Right ventricle myocardium inferior (tissue), 1 donor: ENCODE results near the gene RAB30. TPM values are rescaled to one million over a fixed set of nuclear protein-coding genes. Genes with fewer than 3 reads are reported as not detected.
"Not testable (repeated sequence)": the region's sequence is repeated elsewhere in the genome, so short reads cannot be mapped to it uniquely, and the experiment has no call there.

ENCODE experiments used
- ATAC-seq: fragments of 200-7000 bp; cut with Tn5 transposase; one replicate; pipeline ENCODE4 v1.9.1; 2020; ENCODE audit warnings: mild to moderate bottlenecking, moderate library complexity
- DNase-seq: peaks from one replicate; pipeline ENCODE4 v3.0.0; 2021; ENCODE audit errors: missing footprints
- intact Hi-C: fragments of 100-400 bp; cut with DNase I; formaldehyde crosslinking; loops from one replicate; pipeline ENCODE4 v1.11.0; 2022
- total RNA-seq: library from RNA; stranded (reverse); fragmentation: NEBNext Ultra II Directional; extraction: Animal tissue kit (Norgen Biotek cat#: 25700); gene quantifications from one replicate; pipeline ENCODE4 v1.2.1, GENCODE V29; 2021
- donor health status: DM: no; HTN: yes; CAD: no; lungs with severe emphysema.

The RAB30 gene
- total RNA-seq, 1 donor from 2014 or later: 28.2 TPM

DNA sequence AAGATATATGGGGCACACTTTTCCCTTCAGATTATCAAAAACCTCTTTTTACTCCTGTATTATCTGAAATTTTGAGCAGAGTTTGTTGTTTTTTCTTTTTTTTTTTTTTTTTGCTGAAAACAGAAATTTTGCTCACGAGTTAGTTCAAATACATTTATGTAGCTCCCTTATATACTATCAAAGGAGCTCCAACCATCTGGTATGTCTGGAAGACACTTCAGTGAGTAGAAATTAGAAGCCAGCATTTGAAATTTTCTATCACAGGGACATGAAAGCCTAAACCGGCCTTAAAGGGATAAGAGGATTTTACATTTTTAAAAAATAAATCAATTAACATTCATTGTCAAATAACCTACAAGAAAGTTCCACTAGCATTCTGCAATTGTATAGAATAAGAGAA, 96.8 kb downstream of the RAB30 start:
- intact Hi-C loops: no loop called here
- DNase-seq (no peak), ATAC-seq (no peak)

- ATAC-seq: no peak
- intact Hi-C loops: no loop called here
- DNase-seq: no peak
These were observed 97.6 kb downstream of the RAB30 start for GRCh38 chr11:82974135-82974534.

DNA sequence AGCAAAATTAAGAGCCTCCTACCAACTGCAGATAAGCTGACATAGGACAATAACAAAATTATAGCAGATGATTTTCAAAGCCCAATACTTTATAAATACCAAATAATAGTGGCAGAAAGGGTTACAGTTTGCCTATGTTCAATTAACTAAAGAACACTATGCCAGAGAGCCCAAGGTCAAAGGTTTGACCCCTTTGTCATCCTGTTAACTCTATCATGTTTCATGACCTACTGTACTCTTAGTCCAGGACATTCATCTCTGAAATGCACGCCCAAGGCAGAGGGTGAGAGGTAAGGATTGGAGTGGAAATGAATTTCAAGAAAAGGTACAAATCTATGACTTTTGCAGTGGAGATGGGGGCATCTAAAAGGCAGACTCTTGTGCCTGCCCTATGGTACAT, 99.6 kb downstream of the RAB30 start:
- DNase-seq: no peak
- intact Hi-C loops: no loop called here
- no peak for ATAC-seq

- DNase-seq, ATAC-seq, intact Hi-C loops: not testable (repeated sequence)
These were observed 100.2 kb downstream of the RAB30 start for GRCh38 chr11:82971519-82971946.

DNA sequence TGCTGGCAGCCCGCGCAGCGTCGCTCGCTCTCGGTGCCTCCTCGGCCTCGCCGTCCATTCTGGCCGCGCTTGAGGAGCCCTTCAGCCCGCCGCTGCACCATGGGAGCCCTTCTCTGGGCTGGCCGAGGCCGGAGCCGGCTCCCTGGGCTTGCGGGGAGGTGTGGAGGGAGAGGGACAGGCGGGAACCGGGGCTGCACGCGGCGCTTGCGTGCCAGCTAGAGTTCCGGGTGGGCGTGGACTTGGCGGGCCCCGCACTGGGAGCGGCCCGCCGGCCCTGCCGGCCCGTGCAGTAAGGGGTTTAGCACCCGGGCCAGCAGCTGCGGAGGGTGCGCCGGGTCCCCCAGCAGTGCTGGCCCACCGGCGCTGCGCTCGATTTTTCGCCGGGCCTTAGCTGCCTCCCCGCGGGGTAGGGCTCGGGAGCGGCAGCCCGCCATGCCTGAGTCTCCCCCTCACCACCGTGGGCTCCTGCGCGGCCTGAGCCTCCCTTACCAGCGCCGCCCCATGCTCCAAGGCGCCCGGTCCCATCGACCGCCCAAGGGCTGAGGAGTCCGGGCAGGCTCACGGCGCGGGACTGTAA, 101.1 kb downstream of the RAB30 start:
- ATAC-seq, intact Hi-C loops, DNase-seq: not testable (repeated sequence)

- intact Hi-C loops: no loop called here
- DNase-seq (no peak), ATAC-seq (no peak)
These were observed 101.9 kb downstream of the RAB30 start for GRCh38 chr11:82969811-82970210.

DNA sequence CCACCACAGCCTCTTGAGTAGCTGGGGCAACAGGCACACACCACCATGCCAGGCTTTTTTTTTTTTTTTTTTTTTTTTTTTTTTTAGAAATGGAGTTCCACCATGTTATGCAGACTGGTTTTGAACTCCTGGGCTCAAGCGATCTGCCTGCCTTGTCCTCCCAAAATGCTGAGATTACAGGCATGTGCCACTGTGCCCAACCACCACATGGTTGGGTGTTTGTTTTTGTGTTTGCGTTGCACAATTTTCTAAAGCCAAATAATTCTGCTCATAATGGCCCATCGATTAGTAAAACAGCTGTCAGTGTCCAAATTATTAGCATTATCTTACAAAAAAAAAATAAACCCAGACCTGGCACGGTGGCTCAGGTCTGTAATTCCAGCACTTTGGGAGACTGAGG, 104.3 kb downstream of the RAB30 start:
- intact Hi-C loops: no loop called here
- DNase-seq (no peak), ATAC-seq (no peak)

- intact Hi-C loops, ATAC-seq, DNase-seq: not testable (repeated sequence)
These were observed 109.7 kb downstream of the RAB30 start for GRCh38 chr11:82962021-82962420.

GRCh38 chr11:82960779-82961143, 110.9 kb downstream of the RAB30 start:
- DNase-seq (no peak), ATAC-seq (no peak)
- intact Hi-C loops: no loop called here

GRCh38 chr11:82959987-82960778, 111.5 kb downstream of the RAB30 start:
- intact Hi-C loops: no loop called here
- no peak for ATAC-seq
- DNase-seq: no peak

DNA sequence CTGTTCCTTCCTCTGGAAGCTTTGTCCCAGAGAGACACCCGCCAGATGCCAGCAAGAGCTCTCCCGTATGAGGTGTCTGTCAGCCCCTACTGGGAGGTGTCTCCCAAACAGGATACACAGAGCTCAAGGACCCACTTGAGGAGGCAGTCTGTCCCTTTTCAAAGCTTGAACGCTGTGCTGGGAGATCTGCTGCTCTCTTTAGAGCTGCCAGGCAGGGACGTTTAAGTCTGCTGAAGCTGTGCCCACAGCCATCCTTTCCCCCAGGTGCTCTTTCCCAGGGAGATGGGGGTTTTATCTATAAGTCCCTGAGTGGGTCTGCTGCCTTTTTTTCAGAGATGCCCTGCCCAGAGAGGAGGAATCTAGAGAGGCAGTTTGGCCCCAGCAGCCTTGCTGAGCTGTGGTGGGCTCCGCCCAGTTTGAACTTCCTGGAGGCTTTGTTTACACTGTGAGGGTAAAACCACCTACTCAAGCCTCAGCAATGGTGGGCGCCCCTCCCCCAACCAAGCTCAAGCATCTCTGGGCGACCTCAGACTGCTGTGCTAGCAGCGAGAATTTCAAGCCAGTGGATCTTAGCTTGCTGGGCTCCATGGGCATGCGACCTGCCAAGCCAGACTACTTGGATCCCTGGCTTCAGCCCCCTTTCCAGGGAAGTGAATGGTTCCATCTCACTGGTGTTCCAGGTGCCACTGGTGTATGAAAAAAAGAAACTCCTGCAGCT, 115.8 kb downstream of the RAB30 start:
- ATAC-seq, DNase-seq, intact Hi-C loops: not testable (repeated sequence)

DNA sequence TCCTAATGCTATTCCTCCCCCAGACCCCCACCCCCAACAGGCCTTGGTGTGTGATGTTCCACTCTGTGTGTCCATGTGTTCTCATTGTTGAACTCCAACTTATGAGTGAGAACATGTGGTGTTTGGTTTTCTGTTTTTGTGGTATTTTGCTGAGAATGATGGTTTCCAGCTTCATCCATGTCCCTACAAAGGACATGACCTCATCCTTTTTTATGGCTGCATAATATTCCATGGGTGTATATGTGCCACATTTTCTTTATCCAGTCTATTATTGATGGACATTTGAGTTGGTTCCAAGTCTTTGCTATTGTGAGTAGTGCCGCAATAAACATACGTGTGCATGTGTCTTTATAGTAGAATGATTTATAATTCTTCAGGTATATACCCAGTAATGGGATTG, 121.2 kb downstream of the RAB30 start:
- DNase-seq, ATAC-seq, intact Hi-C loops: not testable (repeated sequence)

- no peak for ATAC-seq
- intact Hi-C loops: no loop called here
- no peak for DNase-seq
These were observed 122.3 kb downstream of the RAB30 start for GRCh38 chr11:82949352-82949751.

GRCh38 chr11:82945682-82946081, 126.0 kb downstream of the RAB30 start:
- intact Hi-C loops: no loop called here
- ATAC-seq: no peak
- no peak for DNase-seq

DNA sequence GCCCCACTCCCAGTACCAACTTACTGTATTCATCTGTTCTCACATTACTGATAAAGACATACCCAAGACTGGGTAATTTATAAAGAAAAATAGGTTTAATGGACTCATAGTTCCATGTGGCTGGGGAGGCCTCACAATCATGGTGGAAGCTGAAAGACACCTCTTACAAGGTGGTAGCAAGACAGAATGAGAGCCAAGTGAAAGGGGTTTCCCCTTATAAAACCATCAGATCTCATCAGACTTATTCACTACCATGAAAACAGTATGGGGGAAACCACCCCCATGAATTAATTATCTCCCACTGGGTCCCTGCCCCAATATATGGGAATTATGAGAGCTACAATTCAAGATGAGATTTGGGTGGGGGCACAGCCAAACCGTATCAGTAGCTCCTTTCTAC, 126.7 kb downstream of the RAB30 start:
- intact Hi-C loops, ATAC-seq, DNase-seq: not testable (repeated sequence)

DNA sequence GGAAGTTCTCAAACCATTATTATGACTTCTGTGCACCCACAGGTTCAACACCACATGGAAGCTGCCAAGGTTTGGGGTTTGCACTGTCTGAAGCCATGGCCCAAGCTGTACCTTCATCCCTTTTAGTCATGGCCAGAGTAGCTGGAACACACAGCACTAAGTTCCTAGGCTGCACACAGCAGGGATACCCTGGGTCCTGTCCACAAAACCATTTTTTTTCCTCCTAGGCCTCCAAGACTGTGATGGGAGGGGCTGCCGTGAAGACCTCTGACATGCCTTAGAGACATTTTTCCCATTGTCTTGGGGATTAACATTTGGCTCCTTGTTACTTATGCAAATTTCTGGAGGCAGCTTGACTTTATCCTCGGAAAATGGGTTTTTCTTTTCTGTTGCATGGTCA, 127.5 kb downstream of the RAB30 start:
- ATAC-seq: no peak
- no peak for DNase-seq
- intact Hi-C loops: no loop called here

DNA sequence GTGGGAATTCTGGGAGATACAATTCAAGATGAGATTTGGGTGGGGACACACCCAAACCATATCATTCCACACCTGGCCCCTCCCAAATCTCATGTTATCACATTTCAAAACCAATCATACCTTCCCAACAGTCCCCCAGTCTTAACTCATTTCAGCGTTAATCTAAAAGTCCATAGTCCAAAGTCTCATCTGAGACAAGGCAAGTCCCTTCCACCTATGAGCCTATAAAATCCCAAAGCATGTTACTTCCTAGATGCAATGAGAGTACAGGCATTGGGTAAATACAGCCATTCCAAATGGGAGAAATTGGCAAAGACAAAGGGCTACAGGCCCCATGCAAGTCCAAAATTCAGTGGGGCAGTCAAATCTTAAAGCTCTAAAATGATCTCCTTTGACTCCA, 128.3 kb downstream of the RAB30 start:
- ATAC-seq, intact Hi-C loops, DNase-seq: not testable (repeated sequence)

- intact Hi-C loops: no loop called here
- no peak for DNase-seq
- no peak for ATAC-seq
These were observed 129.3 kb downstream of the RAB30 start for GRCh38 chr11:82942376-82942775.

DNA sequence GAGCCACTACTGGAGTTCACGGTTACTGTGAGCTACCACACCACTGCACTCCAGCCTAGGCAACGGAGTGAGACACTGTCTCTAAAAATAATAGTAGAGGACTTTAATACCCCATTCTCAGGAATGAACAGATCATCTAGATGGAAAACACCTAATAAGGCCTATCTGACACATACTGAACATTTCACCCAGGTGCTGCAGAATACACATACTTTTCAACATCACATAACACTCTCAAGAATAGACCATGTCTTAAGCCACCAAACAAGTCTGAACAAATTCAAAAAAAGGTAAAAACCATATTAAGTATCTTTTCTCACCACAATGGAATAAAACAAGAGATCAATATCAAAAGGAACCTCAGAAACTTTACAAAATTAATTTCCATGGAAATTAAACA, 132.2 kb downstream of the RAB30 start:
- DNase-seq: no peak
- no peak for ATAC-seq
- intact Hi-C loops: no loop called here

- no peak for DNase-seq
- ATAC-seq: no peak
- intact Hi-C loops: no loop called here
These were observed 134.1 kb downstream of the RAB30 start for GRCh38 chr11:82937554-82937953.
